Activated CD8-positive, alpha-beta memory T cell treated with anti-CD3 and anti-CD28 coated beads, Interleukin-2, amount 50 U/mL, for 48 hours (primary cell): ENCODE measurements around the gene NF2.
A peak's percentile ranks its signal among the peaks of the same experiment; 100 is the strongest.

Experiments
- DNase-seq: peaks from one replicate; pipeline ENCODE4 v3.0.0-alpha.2; 2020

NF2 gene

DNA sequence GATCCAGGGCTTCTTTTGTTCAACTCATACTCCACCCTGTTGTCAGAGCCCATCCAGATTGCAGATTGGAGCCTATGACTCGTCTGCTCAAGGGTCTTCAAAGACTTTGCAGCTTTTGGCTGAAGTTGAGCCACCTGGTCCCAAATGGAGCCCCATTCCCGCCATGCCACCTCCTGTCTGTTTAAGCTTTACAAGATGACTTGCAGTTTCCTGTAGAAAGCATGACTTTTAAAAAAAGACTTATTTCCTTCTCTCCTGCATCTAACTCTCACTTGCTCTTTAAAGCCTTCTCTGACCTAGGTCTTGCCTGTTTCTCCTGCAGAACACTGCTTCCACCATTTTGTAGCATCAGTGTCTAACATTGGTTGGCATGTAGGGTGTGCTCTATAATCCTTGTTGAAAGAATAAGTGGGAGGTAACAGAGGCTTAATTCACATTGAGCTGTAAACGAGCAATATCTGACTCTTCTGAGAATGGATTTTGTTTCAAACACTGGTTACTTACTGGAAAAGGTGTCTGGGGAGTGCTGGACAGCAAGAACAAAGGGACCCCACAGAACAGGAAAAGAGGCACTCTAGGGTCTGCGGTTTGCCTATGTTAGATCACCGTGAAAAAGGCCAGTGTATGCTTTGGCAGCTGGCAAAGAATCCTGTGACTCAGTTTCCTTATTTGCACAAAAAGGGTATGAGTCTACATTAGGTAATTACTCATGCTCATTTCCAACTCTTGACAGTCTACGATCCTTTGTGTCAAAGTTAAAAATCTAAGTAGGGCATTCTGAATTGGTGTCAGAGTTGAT, 30.3 kb downstream of the NF2 start:
- no peak for DNase-seq

DNA sequence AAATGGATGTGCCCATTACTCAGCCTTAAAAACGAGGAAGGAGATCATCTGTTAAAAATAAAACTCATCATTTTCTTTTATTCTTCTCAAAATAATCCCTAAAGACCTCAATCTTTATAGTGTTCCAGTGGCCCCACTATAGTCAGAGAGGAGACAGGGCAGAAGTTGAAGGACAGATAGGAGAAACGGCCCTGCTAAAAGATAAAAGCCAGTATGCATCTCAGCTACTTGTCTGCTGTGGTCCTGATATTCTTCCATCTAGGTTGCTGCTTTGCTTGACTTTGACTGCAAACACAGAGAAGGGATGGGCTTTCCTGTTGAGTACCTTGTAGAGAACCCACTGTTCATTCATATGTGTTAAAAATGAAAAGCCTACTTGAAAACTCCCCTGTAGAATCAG, 31.4 kb downstream of the NF2 start:
- no peak for DNase-seq

DNA sequence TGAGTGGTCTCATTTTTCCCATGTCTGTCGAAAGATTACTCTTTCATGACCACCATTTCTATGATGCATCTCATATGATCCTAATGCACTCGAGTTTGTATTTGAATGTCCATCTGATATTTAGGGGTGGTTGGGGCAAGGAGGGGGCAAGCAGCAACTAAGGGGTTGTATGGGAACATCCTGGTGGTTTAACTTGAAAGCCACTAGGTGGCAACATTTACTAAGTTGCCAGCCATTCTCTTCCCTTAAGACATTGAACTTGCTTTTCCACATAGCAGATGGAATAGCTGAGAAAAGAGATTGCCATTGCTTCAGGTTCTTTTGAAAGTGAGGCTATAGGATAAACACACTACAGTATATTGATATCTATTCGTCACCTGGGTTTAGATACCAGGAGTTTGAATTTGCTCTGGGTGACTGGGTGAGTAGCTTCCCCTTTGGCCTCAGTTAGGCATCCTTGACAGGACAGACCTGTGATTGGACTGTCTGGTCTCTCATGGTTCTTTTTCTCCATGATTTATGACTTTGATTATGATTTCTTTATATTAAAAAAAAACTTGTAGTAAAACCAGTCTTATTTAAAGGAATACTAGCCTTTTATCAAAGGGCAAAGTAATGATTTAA, 32.4 kb downstream of the NF2 start:
- DNase-seq = no peak

DNA sequence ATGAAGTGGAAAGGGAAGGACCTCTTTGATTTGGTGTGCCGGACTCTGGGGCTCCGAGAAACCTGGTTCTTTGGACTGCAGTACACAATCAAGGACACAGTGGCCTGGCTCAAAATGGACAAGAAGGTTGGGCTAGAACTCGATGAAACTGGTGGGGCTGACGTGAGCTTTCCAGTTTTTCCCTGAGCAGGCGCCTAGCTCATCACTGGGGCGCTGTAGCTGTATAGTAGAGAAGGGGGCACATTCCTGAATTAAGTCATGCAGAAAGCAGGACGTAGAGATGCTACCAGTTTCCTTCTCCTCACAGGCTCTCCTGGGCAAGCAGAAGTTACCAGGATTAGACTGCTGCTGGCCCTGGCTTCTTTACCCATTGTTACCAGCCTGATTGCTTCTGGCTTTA, 33.3 kb downstream of the NF2 start:
- no peak for DNase-seq

DNA sequence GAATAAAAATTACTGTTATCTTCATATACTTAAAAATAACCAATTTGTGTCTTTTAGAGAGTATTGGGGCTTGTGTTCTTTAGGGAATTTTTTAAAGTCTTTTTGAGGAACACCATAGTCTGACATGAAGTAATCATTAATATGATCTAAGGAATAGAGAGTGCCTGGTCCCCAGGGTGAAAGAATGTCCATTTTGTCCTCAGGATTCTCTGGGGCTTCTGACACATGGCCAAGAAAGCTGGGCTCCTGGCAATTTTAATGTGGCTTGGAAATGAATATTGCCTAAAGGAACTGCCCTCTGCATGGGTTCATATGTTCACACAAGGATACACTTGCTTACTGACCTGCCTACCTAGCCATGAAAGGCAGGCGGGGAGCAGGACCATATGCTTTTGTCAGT, 33.7 kb downstream of the NF2 start:
- DNase-seq = no peak

DNA sequence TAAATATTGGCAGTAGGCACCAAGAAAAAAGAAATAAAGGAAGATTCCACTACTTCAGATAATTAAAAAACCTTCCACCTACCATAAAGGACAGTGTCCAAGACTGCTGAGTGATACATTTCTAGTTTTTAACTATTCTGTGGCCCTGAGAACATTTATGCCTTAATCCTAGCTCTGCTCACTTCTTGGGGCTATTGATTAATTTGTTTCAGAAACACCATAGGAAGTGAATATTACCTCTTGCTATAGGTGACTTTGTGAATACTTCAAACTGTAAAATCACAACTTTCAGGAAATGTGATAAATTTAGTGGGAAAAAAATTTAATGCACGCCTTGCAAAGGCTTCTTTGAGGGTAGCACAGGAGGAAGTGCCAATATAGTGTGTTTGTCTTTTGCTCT, 35.2 kb downstream of the NF2 start:
- DNase-seq = no peak

DNA sequence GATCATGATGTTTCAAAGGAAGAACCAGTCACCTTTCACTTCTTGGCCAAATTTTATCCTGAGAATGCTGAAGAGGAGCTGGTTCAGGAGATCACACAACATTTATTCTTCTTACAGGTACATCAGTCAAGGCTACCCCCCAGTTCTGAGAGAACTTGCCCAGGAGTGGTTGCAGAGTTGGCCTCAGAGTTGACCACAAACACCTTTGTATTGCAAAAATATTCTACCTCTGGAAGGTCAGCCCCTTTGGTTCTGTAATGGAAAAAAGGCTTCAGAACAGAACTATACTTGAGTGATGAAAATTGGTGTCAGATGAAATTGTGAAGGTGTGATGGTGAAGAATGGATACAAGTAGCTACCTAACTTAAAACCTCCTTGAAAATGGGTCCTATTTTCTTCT, 35.7 kb downstream of the NF2 start:
- no peak for DNase-seq

DNA sequence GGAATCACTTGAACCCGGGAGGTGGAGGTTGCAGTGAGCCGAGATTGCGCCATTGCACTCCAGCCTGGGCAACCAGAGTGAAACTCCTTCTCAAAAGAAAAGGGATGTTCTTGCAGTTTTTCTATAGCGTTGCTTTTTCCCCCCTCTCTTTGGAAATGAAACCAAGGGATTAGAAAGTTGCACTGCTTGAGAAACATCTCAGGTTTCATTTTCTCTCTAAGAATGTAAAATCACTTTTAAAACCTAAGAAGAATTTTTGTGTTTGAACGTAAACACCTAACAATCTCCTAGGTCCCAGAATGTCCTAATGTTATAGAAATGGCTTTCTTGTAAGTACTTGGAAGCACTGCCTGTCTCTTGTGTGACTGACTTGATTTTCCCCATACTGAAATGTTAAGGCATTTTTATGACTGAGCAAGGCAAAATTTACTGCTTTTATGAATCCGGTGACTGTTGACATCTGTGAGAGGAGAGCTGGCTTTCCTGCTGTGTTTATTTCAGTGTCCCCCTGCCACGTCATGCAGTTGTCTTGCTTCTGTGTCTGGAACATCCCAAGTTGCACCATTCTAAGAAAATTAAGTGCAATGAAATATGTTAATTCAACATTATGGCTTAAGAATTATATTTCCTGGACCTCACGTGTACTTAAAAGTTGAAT, 37.7 kb downstream of the NF2 start:
- no peak for DNase-seq

DNA sequence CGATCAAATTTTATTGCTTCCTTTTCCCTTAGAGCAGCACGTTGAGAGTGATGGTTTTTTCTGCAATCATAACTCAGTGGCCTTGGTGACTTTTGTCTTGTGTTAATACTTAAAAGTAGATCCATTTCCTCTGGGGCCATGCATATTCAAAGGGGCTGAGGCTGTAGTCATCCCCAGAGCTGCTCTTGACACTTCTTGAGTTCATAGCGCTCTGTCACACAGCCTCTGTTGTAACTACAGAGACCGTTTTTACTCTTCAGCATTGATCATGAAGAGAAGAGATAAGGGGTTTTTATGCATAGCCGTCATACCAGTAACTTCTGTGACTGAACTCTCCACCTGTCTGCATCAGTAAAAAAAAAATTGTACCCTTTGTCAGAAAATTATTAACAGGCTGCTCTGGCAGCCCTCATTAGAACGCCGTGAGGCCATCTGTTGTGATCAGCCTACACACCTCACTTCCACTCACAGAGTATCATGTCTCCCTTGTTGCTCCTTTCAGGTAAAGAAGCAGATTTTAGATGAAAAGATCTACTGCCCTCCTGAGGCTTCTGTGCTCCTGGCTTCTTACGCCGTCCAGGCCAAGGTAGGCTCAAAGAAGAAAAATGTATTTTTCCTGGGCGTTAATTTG, 38.4 kb downstream of the NF2 start:
- DNase-seq = no peak

DNA sequence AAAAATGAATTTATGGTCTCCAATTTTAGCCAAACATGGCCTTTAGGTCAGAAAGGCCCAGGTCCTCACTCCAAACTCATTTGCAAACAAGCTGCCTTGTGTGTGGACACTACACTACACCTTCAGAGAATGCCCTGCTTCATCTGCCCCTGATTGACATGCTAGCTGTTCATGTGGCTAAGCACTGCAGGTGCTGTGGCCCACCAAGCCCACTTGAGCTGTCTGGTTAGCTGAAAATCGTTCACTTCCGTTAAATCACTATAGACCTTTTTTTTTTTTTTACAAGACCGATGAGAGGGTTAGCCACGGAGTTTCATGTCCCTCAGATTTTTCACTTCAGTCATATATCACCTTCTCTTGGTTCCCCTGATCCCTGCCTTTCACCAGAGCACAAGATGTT, 39.3 kb downstream of the NF2 start:
- no peak for DNase-seq

DNA sequence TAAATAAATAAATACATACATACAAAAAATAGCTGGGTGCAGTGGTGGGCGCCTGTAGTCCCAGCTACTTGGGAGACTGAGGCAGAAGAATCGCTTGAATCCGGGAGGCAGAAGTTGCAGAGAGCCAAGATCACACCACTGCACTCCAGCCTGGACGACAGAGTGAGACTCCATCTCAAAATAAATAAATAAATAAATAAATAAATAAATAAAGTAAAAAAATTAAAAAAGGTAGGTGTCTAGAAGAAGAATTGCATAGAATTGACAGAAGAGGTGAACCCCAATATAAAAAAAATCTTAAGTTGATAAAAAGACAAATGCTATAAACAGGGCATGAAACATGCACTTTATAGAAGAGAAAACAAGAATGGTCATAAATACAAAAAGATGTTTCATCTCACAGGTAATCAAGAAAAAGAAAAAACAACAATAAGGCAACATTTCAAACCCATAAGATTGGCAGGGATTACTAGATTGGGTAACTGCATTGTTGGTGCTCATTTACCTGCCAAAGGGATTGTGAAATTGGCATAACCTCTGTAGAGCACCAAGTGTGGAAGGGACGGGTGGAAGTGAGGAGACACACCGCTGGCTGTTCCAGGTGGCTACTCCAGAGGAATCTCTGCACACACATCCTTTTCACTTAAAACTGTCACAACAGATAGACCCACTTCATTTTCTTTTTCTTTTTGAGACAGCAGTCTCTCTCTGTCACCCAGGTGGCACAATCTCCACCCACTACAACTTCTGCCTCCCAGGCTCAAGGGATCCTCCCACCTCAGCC, 44.7 kb downstream of the NF2 start:
- DNase-seq = no peak

DNA sequence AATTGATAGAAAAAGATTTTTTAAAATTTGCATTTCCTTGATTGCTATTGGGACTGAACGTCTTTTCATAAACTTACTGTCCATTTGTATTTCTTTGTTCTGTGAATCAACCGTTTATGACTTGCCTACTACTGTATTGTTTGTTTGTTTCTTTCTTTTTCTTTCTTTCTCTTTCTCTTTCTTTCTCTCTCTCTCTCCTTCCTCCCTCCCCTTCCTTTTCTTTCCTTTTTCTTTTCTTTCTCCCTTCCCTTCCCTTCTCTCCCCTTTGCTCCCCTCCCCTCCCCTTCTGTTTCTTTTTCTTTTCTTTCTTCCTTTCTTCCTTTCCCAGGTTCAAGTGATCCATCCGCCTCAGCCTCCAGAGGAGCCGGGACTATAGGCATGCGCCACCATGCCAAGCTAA, 46.9 kb downstream of the NF2 start:
- no peak for DNase-seq

DNA sequence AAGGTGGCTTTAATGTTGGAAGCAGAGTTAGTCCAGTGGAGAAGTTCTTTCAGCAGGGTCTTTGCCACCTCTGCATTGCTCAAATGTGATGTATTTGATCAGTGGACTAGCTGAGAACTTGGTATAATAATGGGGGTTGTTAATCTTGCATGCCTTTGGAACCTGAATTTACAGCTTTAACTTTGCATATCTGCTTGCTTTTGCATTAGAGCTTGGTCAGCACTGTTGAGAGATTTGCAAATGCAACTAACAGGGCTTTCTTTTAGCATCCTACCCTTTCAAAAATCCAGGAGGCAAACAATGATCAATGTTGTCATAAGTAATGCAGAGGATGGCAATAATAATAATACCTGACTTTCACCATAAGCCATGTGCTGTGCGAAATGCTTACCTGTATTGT, 48.2 kb downstream of the NF2 start:
- DNase-seq = no peak

DNA sequence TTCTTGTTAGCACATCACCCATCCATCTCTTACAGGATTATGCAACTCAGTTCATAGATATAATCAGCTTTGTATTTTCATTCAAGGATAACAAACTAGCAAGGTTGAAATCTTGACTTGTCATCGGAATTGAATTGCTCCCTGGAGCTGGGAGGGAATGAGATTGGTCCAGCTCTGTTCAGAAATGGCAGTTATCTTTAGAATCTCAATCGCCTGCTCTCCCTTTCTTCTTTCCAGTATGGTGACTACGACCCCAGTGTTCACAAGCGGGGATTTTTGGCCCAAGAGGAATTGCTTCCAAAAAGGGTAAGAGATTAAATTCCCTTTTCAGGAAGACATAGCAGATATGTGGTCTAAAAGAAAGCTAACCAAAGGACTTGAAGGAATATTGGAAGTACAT, 51.0 kb downstream of the NF2 start:
- no peak for DNase-seq

DNA sequence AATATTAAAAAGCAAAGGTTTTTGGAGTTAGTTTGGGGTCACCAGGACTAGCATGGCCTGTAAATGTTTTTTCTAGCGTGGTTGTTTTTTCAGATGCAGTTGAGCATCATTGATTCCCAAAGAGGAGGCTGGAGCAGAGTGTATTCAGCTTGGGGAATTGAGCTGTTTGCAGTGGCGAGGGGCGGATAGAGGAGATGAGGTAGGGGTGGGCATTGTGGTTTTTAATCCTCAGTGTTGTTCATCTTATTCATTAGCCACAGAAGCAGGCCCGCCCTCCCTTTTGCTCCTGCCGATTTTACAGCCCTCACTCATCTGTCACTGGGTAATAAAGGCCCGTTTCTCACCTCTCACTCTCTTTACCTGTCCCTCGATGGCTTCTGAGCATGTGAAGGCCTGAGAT, 51.4 kb downstream of the NF2 start:
- no peak for DNase-seq

DNA sequence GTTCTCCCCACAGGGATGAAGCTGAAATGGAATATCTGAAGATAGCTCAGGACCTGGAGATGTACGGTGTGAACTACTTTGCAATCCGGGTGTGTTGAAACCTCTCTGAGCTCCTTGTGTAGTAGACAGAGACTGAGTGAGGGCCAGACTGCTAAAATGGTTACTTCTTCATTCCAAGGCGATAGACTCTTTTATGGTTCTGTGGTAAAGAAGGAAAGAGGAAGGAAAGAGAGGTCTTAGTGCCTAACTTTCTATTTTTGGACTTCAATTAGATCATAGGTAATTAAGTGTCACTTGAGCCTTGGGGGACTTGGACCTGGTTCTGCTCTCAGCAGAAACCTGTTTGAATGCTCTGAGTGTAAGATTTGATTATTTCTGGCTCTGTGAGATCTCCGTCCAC, 54.7 kb downstream of the NF2 start:
- no peak for DNase-seq

DNA sequence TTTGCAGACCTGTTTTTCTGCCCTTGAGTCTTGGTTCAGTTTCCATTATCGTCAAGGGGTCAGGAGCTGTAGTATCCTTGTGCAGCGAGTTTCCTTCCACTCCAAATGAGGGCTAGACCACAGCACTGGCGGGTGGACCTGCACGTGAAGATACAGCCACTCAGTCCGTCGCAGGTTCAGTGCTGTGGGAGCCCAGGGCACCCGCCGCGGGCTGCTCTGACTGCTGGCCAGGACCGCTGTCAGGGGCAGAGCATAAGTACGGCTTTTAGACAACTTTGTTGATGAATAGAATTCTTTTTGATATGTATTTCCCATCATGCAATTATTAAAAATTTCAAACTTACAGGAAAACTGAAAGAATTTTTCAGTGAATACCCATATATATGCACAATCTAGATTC, 56.6 kb downstream of the NF2 start:
- DNase-seq = no peak

DNA sequence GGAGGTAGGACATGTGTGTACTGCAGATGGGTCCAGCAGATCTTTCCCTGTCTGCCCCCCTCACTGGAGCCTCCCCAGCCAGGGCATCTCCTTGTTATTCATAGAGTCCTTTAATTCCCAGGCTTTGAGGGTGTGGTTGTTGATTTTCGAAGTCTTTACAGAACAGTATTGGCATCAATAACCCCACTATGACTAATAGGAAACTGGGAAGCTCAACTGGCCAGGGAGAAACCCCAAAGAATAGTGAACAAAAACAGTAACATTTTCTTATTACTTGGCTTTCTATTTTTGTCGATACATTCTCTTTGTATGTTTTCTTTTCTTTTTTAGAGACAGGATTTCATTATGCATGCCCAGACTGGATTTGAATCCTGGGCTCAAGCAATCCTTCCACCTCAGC, 57.9 kb downstream of the NF2 start:
- no peak for DNase-seq

DNA sequence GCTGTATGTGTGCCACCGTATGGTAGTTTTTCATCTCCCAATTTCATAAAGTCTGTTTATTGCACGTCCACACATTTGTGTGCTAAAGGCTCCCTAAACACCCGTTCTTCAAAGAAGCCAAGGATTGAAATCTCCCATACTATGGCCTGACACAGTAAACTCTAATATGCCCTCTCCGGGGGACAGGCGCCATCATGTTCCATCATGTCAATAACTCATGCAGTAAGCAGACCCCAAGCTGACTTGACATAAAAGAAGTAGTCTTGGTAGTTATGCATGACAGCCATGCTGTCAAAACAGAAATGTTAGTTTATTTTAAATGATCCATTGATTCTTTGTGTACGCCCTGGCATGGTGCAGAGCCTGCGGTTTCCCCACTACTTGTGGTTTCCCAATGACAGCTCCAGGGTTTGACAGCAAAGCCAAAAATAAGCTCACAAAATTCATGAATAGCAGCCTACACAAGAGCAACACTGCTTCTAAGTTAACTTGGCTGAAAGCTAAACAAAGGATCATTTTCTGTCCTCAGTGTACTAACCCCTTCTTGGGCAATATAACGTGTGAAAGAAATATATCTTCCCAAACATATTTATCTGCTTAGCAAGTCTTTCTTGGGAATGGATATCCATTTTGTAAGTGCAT, 59.9 kb downstream of the NF2 start:
- no peak for DNase-seq

DNA sequence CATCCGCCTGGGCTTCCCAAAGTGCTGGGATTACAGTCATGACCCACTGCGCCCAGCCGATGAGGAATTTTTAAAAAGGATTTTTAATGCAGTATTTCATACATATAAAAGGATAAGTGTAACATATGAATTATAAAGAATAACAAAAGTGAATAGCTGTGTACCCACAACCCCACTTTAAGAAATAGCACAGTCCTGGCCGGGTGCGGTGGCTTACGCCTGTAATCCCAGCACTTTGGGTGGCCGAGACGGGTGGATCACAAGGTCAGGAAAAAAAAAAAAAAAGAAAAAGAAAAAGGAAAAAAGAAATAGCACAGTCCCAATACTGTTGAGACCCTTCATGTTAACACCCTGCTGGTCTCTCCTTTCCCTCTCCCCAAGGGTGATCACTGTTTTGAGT, 62.1 kb downstream of the NF2 start:
- DNase-seq = no peak

DNA sequence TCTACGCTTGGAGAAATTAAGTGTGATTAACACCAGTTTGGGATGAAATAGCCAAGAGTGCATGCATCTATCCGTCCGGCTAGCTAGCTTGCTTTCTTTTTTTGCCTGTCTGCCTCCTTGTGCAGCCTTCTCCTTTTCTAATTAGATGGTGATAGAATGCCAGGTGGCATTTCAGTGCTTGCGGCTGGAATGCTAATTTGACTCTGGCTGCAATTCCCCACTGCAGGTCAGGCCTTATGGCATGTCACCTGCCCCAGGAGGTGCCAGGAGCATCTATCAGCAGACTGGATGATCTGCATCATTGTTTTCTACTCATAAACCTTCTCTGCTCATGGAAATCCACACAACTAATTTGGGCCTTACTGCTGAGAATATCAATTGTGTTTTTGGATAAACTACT, 65.2 kb downstream of the NF2 start:
- DNase-seq = no peak

DNA sequence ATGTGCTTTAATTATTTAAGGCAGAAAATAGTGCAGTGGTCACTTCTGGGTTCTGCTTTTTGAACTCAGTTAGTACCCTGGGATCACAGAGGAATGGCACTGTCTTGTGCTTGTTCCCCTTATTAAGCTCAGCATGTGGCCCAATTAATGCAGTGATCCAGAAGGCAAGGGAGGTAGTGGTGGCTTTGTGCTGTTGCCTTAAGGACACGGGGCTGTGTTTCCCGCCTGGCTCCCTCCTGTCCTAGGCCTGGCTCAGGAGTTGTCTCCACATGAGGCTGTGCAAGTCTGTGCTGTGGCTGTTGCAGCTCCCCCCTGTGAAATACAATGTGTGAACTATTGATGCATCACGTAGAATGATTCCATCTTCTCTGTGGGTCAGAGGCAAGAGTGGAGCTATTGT, 67.2 kb downstream of the NF2 start:
- peak; percentile 22 for DNase-seq
